GM19467 (cell line): ENCODE data around the gene NOL4L.

Experiments used
- ATAC-seq: cut with Tn5 transposase; IDR thresholded peaks from one replicate; pipeline ENCODE4 v1.9.1; 2021; ENCODE audit warnings: mild to moderate bottlenecking, moderate library complexity; ENCODE audit not compliant: unreplicated experiment

Gene NOL4L

DNA sequence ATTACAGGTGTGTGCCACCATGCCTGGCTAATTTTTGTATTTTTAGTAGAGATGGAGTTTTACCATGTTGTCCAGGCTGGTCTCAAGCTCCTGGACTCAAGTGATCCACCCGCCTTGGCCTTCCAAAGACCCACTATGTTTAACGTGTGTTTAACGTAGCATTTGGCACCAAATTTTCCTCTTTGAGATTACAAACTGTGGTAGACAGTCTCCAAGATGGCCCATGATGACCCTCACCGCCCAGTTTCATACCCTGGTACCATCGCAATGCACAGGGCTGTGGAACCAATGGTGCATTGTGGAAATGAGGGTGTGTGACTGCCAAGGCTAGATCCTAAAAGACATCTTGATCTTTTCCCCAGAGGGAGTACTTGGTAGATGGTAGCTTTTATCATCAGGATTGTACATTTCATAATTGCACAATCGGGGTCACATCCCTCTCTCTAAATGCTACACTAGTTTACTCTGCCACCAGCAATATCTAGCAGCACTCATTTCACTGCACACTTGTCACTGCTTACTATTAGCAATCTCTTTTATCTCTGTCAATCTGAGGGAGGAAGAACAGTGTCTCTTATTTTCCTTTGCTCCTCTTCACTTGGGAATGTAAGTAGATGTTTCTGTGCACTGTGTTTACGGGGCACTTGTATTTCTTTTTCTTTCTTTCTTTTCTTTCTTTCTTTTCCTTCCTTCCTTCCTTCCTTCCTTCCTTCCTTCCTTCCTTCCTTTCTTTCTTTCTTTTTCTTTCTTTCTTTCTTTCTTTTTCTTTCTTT lies 96.9 kb downstream of the NOL4L start:
- no peak for ATAC-seq

DNA sequence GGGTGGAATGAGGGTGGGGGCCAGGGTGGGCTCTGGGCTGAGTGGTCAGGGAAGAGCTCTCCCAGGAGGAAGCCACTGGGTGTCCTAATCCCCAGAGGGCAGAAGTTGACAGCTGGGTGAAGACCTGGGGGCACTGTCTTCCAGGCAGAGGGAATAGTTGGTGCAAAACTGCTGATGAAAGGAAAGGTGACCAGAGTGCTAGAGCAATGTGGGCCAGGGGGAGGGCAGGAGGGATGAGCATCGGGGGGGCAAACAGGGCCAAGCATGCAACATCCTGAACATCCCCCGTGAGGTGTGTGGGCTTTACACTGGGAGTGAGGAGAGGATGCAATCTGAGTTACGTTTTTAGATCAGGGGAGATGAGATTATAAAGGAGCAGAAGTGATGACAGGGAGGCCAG lies 97.8 kb downstream of the NOL4L start:
- no peak for ATAC-seq

DNA sequence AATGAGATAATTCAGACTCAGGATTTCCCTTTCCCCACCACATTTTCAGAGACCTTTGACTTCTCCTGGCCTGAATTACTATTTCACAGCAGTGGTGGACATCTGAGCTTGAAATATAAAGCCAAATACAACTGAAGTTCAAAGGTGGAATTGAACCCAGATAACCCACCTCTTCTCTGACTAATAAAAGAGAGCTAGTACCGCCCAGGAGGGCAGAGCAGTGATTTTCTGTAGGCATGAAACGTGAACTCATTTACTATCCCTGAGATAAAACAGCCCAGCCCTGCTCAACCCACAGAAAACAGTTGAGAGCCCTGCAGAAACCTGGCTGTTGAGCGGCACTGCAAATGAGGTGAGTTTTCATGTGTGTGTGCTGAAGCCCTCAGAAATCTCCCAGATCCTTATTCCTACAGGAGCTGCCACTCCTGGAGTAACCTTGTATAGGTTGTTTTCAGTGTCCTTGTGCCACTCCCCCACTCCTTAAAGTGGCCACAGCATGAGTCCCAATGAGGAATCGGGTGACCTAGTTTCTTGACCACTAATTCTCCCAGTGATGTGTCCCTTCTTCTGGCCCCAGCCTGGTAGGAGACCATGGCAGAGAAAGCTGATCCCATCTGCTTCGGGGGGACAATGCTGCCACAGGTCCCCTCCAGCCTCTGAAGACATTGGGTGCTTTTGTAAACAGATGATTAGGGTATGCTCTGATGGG lies 99.2 kb downstream of the NOL4L start:
- no peak for ATAC-seq

DNA sequence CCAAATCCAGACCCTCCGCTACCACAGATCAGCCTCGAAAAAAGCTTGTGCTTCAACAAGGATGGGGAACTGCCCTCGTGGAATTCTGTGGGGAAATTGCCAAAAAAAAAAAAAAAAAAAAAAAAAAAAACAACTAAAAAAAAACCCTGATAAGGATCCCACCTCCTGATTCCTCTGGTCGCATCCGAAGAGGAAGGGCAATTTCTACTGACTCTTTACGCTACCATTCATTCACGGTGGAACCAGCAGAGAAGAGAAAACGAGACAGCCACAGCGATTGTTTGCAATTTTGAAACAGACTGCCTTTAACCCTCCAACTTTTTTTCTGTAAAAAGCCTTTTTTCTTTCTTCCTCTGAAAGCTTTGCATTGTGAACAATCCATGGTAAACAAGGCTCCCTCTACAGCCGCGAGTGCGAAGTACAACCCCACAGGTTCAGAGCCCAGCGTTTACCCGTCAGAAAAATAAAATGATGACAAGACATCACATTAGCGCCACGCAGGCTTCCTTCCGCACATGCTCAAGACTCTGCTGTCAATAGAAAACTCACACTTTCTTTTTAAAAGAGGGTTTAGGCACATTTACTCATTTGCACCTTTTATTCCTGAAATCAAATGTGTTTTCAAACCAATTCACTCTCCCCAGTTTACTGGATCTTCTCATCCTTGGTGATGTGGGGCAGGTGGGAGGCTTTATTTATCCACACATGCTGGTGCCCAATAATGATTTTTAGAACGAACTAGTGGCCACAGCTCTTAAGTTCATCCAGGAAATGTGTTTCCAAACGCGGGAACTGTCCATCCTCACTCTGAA lies 100.0 kb downstream of the NOL4L start:
- ATAC-seq = no peak

DNA sequence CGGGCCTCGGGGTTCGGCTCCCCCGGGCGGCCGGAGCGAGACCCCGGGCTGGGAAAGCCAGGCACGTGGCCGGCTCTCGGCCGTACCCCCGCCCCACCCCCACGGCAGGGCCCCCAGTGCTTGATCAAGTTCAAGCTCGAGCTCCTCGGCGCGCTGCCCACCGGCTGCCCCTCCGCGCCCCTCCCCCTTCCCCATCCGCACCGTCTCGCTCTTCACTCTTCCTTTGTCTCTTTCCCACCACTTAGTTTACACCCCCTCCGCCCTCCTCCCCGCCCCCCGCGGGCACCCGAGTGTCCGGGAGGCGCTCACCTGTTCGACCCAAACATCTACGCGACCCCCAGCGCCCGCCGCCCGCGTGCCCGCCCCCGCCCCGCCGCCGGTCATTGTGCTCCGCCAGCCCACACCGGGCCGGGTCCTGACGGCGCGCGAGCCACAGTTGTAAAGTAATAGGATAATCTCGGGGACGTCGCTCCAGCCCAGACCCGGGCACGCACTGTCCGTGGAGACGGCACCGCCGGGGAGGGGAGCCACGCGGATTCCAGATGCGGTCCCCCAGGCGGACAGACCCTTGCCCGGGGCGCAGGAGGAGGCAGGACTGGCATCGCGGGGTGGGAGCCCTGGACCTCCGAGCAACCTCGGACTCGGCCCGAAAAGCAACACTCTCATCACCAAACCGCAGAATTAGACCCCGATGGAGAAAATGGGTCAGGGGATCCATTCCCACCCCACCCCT lies 100.7 kb downstream of the NOL4L start:
- ATAC-seq = no peak

DNA sequence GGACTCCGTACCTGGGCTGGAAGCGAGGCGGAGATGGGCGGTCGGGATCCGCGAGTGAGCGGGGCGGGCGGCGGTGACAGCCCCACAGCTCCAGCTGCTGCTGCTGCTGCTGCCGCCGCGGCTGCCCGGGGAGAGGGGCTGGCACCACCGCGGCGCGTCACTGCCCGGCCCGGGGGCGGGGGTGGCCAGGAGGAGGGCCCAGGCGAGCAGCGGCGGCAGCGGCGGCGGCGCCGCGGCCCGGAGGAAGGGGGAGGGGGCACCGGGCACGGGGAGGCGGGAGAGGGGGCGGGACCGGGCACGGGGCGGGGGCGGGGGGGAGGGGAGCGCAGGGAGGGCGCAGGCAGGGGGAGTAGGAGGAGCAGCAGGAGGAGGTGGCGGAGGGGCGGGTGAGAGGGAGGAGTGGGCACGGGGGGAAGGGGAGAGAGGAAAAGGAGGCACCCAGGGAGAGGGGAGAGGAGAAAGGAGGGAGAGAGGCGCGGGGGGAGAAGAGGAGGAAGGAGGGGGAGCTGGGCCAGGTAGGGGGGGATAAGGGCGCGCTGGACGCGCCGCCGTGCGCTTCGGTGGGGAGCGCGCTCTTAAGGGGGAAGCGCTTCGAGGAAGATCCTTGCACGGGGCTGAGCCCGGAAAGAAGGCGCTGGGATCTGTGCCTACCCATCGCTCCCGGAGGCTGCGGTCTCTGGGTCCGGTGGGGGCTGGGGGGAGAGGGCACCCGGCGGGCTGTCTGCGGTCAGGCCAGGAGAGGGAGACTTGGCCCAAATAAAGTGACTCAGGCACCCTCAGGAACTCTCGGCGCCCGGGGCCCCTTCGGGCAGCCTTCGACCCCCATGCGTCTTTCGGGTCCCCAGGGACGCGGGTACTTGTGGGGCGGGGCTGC lies 101.5 kb downstream of the NOL4L start:
- no peak for ATAC-seq

DNA sequence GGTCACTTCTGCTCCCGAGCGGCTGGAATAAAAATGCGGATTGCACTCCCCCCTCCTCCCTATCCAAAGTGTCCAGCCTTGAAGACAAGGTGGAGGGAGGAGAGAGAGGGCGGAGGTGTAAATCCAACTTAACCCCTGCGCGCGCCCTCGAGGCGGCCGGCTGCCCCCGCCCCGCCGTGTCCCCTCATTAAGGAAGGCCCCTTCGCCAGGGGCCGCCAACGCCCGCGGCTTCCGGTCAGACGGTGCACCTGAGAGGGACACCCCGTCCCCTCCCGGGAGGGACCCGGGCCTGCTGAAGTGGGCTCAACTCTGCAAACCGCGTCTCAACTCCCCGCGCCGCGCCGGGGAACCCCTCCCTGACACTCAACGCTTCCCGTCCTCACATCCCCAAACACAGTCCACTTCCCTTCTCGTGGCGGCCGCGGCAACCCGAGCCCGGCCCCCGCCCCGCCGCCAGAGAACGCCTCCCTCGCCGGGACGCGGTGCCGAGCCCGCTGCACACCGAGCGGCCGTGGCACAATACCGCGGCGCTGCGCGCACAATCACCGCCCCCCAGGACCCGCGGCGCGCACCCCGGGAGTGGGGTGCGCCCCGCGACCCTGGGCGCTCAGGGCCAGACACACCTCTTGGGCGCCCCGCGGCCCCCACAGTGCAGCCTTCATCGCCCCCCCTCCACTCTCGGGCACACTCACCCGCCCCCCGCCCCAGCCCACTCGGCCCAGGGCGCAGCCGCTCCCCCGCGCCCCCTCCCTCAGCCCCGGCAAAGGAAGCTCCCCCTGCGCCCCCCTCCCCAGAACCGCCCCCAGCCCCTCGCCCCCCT lies 102.5 kb downstream of the NOL4L start:
- ATAC-seq = no peak

DNA sequence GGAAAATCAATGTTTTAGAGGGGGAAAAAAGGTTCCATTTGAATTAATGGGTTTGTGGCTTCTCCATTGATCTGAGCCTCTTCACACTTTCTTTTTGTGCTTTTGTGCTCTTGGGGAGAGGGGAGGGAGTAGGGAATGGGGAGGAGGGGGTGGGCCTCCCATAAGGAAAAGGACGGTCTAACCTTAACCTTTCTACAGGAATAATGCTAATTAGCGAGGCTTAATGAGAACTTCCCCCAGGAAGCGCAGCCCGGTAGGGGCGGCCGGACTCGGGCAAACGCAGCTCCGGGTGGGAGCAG lies 103.0 kb downstream of the NOL4L start:
- no peak for ATAC-seq

DNA sequence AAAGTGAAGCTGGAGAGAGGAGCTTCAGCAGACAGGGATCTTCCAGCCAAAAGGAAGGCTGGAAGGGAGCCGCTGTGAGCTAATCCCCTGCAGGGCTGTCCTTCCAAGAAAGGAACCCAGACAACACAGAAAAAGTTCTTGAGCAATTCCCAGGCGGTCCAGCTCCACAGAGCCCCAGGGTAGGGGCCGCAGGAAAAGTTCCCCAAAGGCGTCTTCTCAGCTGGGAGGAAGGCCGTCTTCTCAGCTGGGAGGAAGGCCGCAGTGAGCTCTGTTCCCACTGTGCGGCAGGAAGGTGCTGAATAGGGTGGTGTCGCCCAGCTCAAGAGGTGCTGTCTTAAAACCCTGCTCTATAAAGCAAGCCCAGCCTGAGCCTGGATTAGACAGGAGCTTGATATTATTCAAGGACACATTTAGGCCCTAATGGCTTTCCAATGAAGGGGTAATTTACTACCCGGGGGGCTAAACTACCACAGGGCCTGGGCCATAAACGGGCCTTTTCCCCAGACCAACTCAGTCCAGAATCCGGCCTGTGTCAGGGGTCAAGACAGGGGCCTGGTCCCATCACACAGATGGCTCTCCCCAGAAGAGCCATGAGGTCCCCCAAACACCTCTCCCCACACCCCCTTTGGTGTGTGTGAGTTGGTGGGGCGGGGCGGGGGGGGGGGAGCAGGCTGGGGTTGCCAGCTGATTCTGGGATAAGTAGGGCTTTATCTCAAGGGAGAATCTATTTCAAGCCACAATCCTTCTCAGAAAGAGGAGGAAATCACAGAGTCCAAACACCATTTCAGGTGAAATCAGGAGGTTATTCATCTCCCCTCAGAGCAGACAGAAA lies 103.6 kb downstream of the NOL4L start:
- no peak for ATAC-seq

DNA sequence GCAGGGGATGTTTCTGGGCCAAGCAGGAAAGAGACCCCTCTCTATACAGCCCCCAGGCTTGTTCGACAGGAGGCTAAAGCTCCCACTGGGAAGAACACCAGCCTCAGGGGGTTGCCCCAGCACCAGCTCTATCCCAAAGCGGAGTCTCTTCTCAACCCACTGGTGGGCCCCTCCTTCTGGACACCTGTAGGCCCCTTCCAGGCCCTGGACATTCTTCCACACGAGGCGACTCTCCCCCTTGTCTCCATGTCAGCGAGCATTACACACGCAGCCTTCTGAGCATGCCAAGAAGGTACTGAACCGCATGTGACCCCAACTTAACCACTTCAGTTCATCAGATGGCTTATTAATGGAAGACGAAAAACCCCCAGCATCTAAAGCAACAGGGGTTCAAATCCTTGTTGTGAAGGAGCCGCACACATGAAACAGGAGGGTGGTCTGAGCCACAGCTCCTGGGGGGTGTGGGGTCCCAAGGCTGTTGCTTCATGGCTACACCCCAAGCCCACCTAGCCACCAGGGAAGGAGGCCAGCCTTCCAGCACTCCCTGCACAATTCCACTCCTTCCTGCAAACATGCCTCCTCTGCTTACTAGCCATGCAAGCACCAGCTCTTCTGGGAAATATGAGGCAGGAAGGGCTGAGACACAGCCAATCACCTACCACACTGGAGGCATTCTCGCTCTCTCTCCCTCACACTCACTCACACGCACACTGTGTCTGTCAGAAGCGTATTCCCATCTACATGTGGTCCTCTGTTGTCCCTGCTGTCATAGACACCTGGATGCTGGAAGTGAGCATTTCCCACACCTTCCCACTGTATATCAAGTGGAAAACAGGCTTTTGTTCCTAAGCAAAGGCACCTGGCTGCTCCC lies 104.5 kb downstream of the NOL4L start:
- no peak for ATAC-seq

DNA sequence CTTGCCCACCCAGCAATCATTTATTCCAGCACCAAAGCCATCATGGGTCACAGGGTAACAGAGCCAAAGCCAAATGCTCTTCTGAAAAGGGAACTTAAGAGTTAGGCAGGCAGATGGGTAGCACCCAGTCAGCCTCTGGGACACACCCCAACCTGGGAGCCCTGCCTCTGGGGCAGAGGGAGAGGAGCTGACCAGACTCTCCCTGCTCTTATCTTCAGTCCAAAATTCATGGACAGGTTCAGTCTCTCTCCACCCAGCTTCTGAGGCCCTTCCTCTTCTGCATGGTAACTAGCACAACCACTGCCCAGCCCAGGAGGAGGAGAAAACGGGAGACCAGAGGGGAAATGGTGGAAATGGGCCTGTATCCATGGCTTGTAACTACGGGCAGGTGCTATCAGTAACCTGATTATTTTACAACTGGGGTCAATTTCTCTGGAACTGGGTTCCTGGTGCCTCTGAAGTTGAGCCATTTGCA lies 105.4 kb downstream of the NOL4L start:
- no peak for ATAC-seq

DNA sequence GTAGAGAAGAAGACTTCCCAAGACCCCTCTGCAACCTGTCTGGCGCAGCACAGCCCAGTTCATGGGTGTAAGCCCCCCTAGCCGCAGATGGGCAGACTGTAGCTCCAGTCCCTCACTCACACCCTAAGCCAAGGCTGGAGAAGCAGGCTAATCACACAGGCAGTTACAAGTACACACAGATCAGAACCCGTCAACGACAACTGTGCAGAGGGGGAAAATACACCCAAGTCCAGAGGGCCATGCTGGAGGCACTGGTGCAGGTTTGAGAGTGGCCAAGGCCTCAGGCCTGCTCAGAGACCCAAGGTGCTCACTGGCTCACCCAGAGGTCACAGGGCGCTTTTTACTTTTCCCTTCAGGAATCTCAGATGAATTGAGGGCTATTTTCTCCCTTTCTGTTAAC lies 106.1 kb downstream of the NOL4L start:
- ATAC-seq = no peak

DNA sequence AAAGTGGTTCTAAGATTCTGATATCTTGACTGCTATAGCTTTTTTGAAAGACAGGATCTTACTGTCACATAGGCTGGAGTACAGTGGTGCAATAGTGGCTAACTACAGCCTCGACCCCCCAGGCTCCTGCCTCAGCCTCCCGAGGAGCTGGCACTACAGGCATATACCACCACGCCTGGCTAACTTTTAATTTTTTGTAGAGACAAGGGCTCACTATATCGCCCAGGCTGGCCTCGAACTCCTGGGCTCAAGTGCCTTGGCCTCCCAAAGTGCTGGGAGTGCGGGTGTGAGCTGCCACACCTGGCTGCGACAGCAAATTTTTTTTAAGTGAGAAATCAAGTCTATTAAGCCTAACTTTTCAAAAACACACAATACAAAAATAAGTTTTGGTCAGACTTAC lies 106.6 kb downstream of the NOL4L start:
- no peak for ATAC-seq

DNA sequence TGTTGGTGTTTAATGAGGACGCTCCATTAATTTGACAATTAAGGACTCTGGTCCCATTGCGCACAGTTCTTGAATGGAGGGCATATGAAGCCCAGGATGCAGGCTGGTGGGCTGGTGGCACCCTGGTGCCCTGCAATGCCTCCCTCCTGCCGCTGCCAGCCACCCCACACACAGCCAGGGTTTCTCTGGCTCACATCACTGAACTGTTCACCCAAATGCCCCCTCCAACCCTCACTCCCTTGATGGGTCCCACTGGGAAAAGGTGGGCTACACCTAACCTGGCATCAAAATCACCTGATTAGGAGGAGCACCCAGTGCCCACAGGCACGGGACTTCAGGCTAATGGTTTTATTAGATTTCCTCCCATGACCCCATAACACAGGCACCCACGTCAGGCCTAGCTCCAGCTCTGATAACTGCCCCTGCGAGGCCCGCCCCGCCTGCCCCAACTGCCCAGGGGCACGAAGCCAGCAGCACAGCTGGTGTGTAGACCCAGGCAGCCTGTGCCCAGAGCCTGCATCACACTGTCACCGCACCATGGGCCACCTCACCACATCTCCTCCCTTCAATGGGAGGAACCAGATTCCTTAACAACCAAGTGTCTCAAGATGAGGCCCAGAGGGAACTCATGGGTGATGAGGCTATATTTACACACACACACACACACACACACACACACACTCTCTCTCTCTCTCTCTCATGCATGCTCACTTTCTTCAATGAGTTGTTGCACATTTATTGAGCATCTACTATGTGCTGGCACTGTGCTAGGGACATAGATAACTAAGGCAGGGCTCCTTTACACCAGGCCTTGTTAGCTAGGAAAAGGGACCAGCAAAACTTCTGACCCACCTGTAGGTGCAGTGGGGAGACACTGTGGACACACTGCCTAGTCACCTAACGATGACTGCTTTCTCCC lies 107.3 kb downstream of the NOL4L start:
- no peak for ATAC-seq

DNA sequence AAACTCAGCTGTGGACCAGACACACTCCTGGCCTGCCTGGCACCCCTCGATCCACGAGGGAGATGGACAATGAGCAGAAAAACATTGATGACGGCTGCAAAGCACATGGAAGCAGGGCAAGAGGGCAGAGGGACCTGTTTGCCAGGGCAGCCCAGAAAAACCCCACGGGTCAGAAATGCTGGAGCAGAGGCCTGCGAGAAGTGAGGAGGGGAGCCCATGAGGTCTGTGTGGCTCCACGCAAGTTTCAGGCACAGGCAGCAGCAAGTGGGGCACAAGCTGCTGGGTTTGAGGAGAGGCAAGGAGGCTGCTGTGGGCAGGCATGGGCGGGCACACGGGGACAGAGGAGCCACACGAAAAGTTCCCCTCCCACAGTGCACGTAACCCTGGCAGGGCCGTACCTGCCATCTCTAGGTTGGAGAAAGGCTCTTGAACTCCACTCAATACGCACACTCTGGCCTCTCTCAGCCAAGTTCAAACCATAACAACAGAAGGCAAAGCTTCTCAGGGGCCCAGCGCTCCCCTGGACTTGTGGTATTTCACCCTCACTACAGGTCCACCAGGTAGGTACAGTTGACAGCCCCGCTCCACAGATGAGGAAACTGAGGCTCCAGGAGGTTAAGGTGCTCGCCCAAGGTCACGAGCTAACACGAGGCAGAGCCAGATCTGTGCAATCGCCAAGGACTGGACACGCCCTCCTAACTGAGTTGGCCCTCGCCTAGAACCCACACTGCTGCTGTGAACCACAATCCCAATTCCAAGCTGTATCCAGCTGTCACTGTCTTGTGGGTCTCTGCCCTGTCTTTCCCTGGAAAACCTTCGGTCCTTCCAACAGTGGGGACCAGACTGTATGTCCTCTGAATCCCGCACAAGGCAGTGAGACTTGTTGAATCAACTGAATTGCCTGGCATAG lies 108.2 kb downstream of the NOL4L start:
- ATAC-seq = no peak
